GM23248 (cell line): ENCODE measurements around the gene CNOT6. TPM values are rescaled to one million over a fixed set of nuclear protein-coding genes. Genes with fewer than 3 reads are reported as not detected.

ENCODE experiments used
- DNase-seq: peaks from one replicate; pipeline ENCODE4 v3.0.0-alpha.2; 2015
- H2AFZ ChIP-seq: fragments of 200-600 bp; sonication (generic); 2 replicates; pipeline ENCODE4 v1.6.1; 2016; ENCODE audit warnings: antibody characterized with exemption
- H3F3A ChIP-seq: fragments of 200-600 bp; sonication (generic); 2 replicates; pipeline ENCODE4 v1.6.1; 2016; ENCODE audit warnings: mild to moderate bottlenecking, antibody characterized with exemption, mixed run types; ENCODE audit not compliant: insufficient read depth
- H3K27ac ChIP-seq: fragments of 200-600 bp; sonication (generic); 2 replicates; pipeline ENCODE4 v1.5.1; 2016; ENCODE audit warnings: mild to moderate bottlenecking
- H3K27me3 ChIP-seq: fragments of 200-600 bp; sonication (generic); replicated peaks from 2 replicates; pipeline ENCODE4 v1.6.1; 2016; ENCODE audit warnings: mild to moderate bottlenecking; ENCODE audit not compliant: insufficient read depth
- H3K36me3 ChIP-seq: fragments of 200-600 bp; sonication (generic); 2 replicates; pipeline ENCODE4 v1.6.1; 2016; ENCODE audit warnings: low read depth, mild to moderate bottlenecking
- H3K4me1 ChIP-seq: fragments of 200-600 bp; sonication (generic); 2 replicates; pipeline ENCODE4 v1.6.1; 2016; ENCODE audit warnings: mild to moderate bottlenecking; ENCODE audit not compliant: insufficient read depth
- H3K4me2 ChIP-seq: fragments of 200-600 bp; sonication (generic); one replicate; pipeline ENCODE4 v1.6.1; 2016; ENCODE audit warnings: mild to moderate bottlenecking; ENCODE audit not compliant: unreplicated experiment
- H3K4me3 ChIP-seq: fragments of 200-600 bp; sonication (generic); 2 replicates; pipeline ENCODE4 v1.5.1; 2016; ENCODE audit warnings: mild to moderate bottlenecking
- H3K79me2 ChIP-seq: fragments of 200-600 bp; sonication (generic); 2 replicates; pipeline ENCODE4 v1.6.1; 2016; ENCODE audit warnings: mild to moderate bottlenecking; ENCODE audit not compliant: insufficient read depth
- H3K9ac ChIP-seq: fragments of 200-600 bp; sonication (generic); 2 replicates; pipeline ENCODE4 v1.6.1; 2016; ENCODE audit warnings: mild to moderate bottlenecking
- H3K9me2 ChIP-seq: fragments of 200-600 bp; sonication (generic); 2 replicates; pipeline ENCODE4 v1.6.1; 2016; ENCODE audit warnings: mixed run types, mild to moderate bottlenecking, moderate library complexity; ENCODE audit not compliant: insufficient read depth
- H3K9me3 ChIP-seq: fragments of 200-600 bp; sonication (generic); one replicate; pipeline ENCODE4 v1.6.1; 2017; ENCODE audit warnings: low read depth
- H4K20me1 ChIP-seq: fragments of 200-600 bp; sonication (generic); 2 replicates; pipeline ENCODE4 v1.6.0; 2016; ENCODE audit not compliant: insufficient read depth
- EZH2 ChIP-seq: fragments of 200-600 bp; sonication (generic); IDR thresholded peaks from 2 replicates; pipeline ENCODE4 v1.6.1; 2018; ENCODE audit warnings: antibody characterized with exemption, mild to moderate bottlenecking; ENCODE audit not compliant: insufficient read depth, poor library complexity, severe bottlenecking
- EZH2phosphoT487 ChIP-seq: fragments of 200-600 bp; sonication (generic); IDR thresholded peaks from 2 replicates; pipeline ENCODE4 v1.6.1; 2018; ENCODE audit warnings: antibody characterized with exemption, moderate library complexity, mild to moderate bottlenecking, low read depth; ENCODE audit not compliant: insufficient read depth
- WGBS, 2 experiments: methylation state at CpG; one replicate each; pipeline ENCODE4 v1.1.6; 2015 to 2017; ENCODE audit warnings: low lambda C conversion rate in 2 of 2, low coverage in 1 of 2; ENCODE audit errors: missing lambda C conversion rate in 2 of 2; 5-methylcytosine and 5-hydroxymethylcytosine counted together
- in situ Hi-C: fragments of 300-500 bp; cut with MboI; formaldehyde crosslinking; loops from 2 replicates; pipeline ENCODE4 v1.15.0; 2020
- polyA plus RNA-seq: library from polyadenylated mRNA; unstranded; fragments of >200 nt; fragmentation: Nextera tagmentation; extraction: Ambion mirVana; gene quantifications from 2 replicates; pipeline ENCODE4 v1.2.1, GENCODE V29; 2016
- total RNA-seq: library from RNA; depleted of rRNA; stranded (reverse); fragments of >200 nt; shearing (Covaris generic); gene quantifications from 2 replicates; pipeline ENCODE4 v1.2.3, GENCODE V29; 2014

The CNOT6 gene
- total and polyA plus RNA-seq, 2 experiments from 2014 or later = 5.3 to 7.8 TPM

DNA sequence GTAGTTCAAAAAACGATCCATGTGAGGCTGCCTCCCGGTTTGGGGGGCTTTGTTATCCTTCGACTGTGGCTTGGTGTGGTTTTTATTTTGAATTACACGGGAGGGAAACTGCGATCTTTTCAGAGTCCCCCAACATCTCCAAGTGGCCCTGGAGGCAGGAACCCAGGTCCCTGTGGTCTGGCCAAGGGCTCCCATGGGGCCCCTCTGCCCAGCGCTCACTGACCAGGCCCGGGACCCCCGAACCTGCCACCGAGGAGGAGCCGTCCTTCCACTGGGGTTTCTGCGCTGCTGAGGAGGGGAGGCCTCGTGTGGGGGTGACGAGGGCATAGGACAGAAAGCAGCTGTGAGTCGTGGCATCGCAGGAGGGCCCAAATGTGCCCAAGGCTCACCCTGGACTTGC lies 115.2 kb downstream of the CNOT6 start:
- H4K20me1 ChIP-seq = no peaks in the 10 kb centered on the region
- no peaks in the 10 kb centered on the region for H3F3A ChIP-seq
- no peaks in the 10 kb centered on the region; the same call in 1 of the 2 replicates for H3K27me3 ChIP-seq
- H3K4me3 ChIP-seq = no peak overlapping the region
- H3K4me2 ChIP-seq = no peak overlapping the region
- no peaks in the 10 kb centered on the region for H3K9me3 ChIP-seq
- in situ Hi-C loops = no loop called here
- DNase-seq = no peak
- H3K9ac ChIP-seq = no peak overlapping the region
- no peaks in the 10 kb centered on the region for H3K79me2 ChIP-seq
- WGBS, 2 experiments = 61 to 63% methylated on average over 15 of the region's 15 CpGs
- no peak overlapping the region for H2AFZ ChIP-seq
- no peak for TF ChIP-seq EZH2
- TF ChIP-seq EZH2phosphoT487 = no peak
- H3K9me2 ChIP-seq = no peaks in the 10 kb centered on the region
- H3K36me3 ChIP-seq = no peaks in the 10 kb centered on the region
- no peaks in the 10 kb centered on the region for H3K4me1 ChIP-seq
- no peak overlapping the region for H3K27ac ChIP-seq

GRCh38 chr5:180609817-180610550 lies 115.8 kb downstream of the CNOT6 start:
- in situ Hi-C loops = no loop called here
- no peak for DNase-seq
- H3K9me3 ChIP-seq = no peaks in the 10 kb centered on the region
- H3K27ac ChIP-seq = no peak overlapping the region
- H3F3A ChIP-seq = no peaks in the 10 kb centered on the region
- H3K27me3 ChIP-seq = no peaks in the 10 kb centered on the region; the same call in 1 of the 2 replicates
- WGBS, 2 experiments = 63 to 64% methylated on average over 22 to 23 of the region's 23 CpGs
- no peak overlapping the region for H3K4me3 ChIP-seq
- no peaks in the 10 kb centered on the region for H3K79me2 ChIP-seq
- no peaks in the 10 kb centered on the region for H3K4me1 ChIP-seq
- H3K36me3 ChIP-seq = no peaks in the 10 kb centered on the region
- H3K9ac ChIP-seq = no peak overlapping the region
- no peaks in the 10 kb centered on the region for H4K20me1 ChIP-seq
- no peaks in the 10 kb centered on the region for H3K9me2 ChIP-seq
- no peak overlapping the region for H2AFZ ChIP-seq
- TF ChIP-seq EZH2 = no peak
- TF ChIP-seq EZH2phosphoT487 = no peak
- no peak overlapping the region for H3K4me2 ChIP-seq

GRCh38 chr5:180611140-180611850 lies 117.1 kb downstream of the CNOT6 start:
- Histone ChIP-seq H3K9ac (no peak overlapping the region), H3K4me1 (no peaks in the 10 kb centered on the region), H3K27me3 (no peaks in the 10 kb centered on the region), H3K9me2 (no peaks in the 10 kb centered on the region), H4K20me1 (no peaks in the 10 kb centered on the region), H3K4me3 (no peak overlapping the region), H3K36me3 (no peaks in the 10 kb centered on the region), H2AFZ (no peak overlapping the region), H3K27ac (no peak overlapping the region), H3K9me3 (no peaks in the 10 kb centered on the region), H3F3A (no peaks in the 10 kb centered on the region), H3K4me2 (no peak overlapping the region), H3K79me2 (no peaks in the 10 kb centered on the region)
- in situ Hi-C loops = no loop called here
- no peak for TF ChIP-seq EZH2
- no peak for TF ChIP-seq EZH2phosphoT487
- DNase-seq = no peak
- WGBS, 2 experiments = 61 to 68% methylated on average over 18 to 30 of the region's 30 CpGs

DNA sequence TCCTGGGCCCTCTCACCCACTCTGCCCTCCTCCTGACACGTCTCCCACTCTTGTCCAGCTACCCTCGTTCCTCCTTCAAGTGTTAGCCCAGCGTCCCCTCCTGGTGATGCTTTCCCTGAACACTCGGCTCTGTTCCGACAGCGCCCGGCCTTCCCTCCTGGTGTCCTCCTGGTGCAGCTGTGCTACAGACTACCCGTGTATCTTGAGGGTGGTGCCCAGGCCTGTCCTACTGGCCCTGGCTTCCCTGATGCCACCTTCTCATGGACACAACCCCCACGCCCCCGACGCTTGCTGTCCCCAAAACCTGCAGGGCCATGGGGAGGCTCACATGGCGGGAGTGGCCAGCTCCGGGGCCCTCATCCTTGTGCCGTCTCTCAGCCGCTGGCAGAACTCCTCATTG lies 118.5 kb downstream of the CNOT6 start:
- Histone ChIP-seq H3K4me1 (no peaks in the 10 kb centered on the region), H3K27me3 (no peaks in the 10 kb centered on the region), H3F3A (no peaks in the 10 kb centered on the region), H3K36me3 (no peaks in the 10 kb centered on the region), H3K9me2 (no peaks in the 10 kb centered on the region), H3K27ac (no peak overlapping the region), H3K4me3 (no peak overlapping the region), H3K79me2 (no peaks in the 10 kb centered on the region), H3K9me3 (no peaks in the 10 kb centered on the region), H3K9ac (no peak overlapping the region), H3K4me2 (no peak overlapping the region), H4K20me1 (no peaks in the 10 kb centered on the region), H2AFZ (no peak overlapping the region)
- 69 to 70% methylated on average over 14 to 15 of the region's 15 CpGs for whole genome bisulfite sequencing, 2 experiments
- no peak for TF ChIP-seq EZH2
- TF ChIP-seq EZH2phosphoT487 = no peak
- no peak for DNase-seq
- in situ Hi-C loops = no loop called here
